Measurements from ENCODE around the gene DHX35.
A peak's percentile ranks its signal among the peaks of the same experiment; 100 is the strongest.
"Not testable (repeated sequence)": the region's sequence is repeated elsewhere in the genome, so short reads cannot be mapped to it uniquely, and the experiment has no call there.

Gene DHX35

DNA sequence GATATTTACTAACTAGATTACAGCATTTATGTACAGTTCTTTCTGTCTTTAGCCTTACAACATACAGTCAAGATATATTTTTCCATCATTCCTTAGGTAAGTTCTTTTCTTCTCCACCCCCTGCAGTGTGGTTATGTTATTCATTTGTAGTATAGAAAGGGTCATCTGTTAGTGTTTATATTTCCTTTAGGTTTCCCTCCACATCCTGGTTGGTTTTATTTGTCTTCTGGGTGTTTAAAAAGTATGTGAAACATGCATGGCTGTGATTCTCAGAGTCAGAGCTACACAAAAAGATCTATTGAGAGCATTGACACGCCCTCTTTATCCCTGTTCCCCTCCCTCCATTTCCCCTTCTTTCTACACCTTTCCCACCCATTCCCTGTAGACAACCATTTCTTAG, 20.1 kb downstream of the DHX35 start:
- Histone ChIP-seq H3K27me3 (ENCODE audit: control insufficient read depth, insufficient read depth, low read length) (no peaks in the 10 kb centered on the region), H3K4me1 (ENCODE audit: control insufficient read depth, insufficient read depth, low read length) (peaks cover 11% of the 10 kb centered on the region), H3K4me3 (ENCODE audit: low read length) (no peak overlapping the region), H3K9me3 (replicated peaks; ENCODE audit: low read length) (no peaks in the 10 kb centered on the region), H3K36me3 (ENCODE audit: insufficient read depth, low read length) (peaks cover 3% of the 10 kb centered on the region), H3K9ac (ENCODE audit: low read depth, low read length) (no peak overlapping the region), H3K4me2 (ENCODE audit: low read length) (no peak overlapping the region)

DNA sequence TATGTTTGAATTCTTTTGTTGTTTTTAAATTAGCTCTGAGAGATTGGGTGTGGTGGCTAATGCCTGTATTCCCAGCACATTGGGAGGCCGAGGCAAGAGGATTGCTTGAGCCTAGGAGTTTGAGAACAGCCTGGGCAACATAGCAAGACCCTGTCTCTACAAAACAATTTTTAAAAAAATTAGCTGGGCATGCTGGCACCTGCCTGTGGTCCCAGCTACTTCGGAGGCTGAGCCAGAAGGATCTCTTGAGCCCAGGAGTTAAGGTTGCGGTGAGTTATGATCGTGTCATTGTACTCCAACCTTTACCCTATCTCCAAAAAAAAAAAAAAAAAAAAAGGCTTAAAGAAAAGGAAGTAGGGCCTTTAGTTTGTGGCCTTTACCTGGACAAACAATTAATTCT, 22.9 kb downstream of the DHX35 start:
- Histone ChIP-seq H3K27me3 (ENCODE audit: control insufficient read depth, insufficient read depth, low read length) (no peaks in the 10 kb centered on the region), H3K9me3 (replicated peaks; ENCODE audit: low read length) (no peaks in the 10 kb centered on the region)

DNA sequence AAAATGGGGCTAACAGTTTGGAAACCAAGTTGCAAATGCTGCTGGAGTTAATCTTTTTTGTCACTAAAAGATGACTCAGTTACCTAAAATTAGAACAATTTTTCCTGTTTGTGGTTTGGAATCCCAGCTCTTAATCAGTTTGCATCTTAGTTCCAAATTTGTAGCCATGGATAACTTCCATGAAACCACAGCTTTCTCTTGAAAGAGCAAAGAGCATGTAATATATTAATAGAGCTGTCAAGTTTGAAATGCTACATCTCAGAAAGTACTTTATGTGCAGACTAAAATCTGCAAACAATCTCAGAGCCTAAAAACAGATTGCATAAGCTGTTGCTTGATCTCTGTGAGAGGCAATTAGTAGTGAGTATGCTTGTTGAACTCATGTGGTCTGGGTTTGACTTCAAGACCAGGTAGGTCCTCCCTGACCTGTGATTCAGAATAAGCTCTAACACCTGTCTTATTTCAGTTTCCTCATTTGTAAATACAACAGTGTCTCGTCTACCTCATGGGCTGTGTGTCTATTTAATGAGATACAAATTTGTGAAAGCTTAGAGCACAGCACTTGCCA, 23.5 kb downstream of the DHX35 start:
- Histone ChIP-seq H3K36me3 (ENCODE audit: insufficient read depth, low read length) (peaks cover 3% of the 10 kb centered on the region), H3K27me3 (ENCODE audit: control insufficient read depth, insufficient read depth, low read length) (no peaks in the 10 kb centered on the region), H3K9ac (ENCODE audit: low read depth, low read length) (no peak overlapping the region), H3K9me3 (replicated peaks; ENCODE audit: low read length) (no peaks in the 10 kb centered on the region), H3K4me2 (ENCODE audit: low read length) (peak overlapping the region; percentile 23), H3K4me1 (ENCODE audit: control insufficient read depth, insufficient read depth, low read length) (peaks cover 11% of the 10 kb centered on the region), H3K4me3 (ENCODE audit: low read length) (no peak overlapping the region)

More for the DNA sequence above, 22.9 kb downstream of the DHX35 start:
- H3K4me3 ChIP-seq (ENCODE audit: low read length) = no peak overlapping the region
- H3K36me3 ChIP-seq (ENCODE audit: insufficient read depth, low read length) = peaks cover 3% of the 10 kb centered on the region
- H3K9ac ChIP-seq (ENCODE audit: low read depth, low read length) = no peak overlapping the region
- H3K4me2 ChIP-seq (ENCODE audit: low read length) = peak overlapping the region; percentile 23
- peaks cover 11% of the 10 kb centered on the region for H3K4me1 ChIP-seq (ENCODE audit: control insufficient read depth, insufficient read depth, low read length)

DNA sequence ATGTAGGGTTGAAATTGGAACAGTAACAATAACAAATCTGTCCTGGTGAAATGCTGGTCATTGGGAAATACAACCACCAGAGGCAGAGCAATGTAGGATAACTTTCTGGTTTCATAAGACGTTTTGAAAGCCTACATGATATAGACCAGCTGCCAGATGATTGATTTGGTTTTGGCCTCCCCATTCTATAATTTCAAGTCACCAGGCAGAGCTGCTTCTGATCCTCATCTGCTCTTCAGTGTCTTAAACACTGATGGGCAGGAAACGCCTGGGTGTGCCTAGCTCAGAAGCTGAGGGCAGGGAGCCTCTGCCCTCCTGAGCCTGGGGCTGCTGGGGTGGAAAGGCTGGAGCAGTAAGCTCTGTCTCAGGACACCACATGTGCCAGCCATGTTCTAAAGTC, 24.5 kb downstream of the DHX35 start:
- no peak overlapping the region for H3K4me3 ChIP-seq (ENCODE audit: low read length)
- no peak overlapping the region for H3K9ac ChIP-seq (ENCODE audit: low read depth, low read length)
- H3K27me3 ChIP-seq (ENCODE audit: control insufficient read depth, insufficient read depth, low read length) = no peaks in the 10 kb centered on the region
- H3K4me2 ChIP-seq (ENCODE audit: low read length) = no peak overlapping the region
- peaks cover 11% of the 10 kb centered on the region for H3K4me1 ChIP-seq (ENCODE audit: control insufficient read depth, insufficient read depth, low read length)
- peaks cover 3% of the 10 kb centered on the region for H3K36me3 ChIP-seq (ENCODE audit: insufficient read depth, low read length)
- H3K9me3 ChIP-seq (replicated peaks; ENCODE audit: low read length) = no peaks in the 10 kb centered on the region

DNA sequence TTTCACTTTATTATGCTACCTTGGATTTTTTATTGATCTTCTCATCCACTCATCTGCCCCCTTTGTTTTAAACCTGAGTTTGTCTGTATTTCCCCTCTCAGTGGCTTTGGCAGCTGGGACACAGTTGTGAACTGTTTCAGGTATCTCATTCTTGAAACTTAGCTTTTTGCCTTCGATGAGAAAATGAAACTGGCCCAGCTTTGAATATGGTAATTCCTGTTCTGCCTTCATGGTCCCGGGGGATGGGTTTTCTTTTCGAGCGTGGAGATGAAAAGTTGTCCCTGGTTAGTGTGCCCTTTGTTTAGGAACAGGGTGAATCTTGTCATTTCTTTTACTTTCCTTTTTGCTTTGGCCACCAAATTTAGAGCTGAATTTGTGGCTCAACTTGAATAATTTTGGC, 25.6 kb downstream of the DHX35 start:
- Histone ChIP-seq H3K4me2 (ENCODE audit: low read length) (no peak overlapping the region), H3K4me1 (ENCODE audit: control insufficient read depth, insufficient read depth, low read length) (peaks cover 11% of the 10 kb centered on the region), H3K4me3 (ENCODE audit: low read length) (no peak overlapping the region), H3K36me3 (ENCODE audit: insufficient read depth, low read length) (peaks cover 3% of the 10 kb centered on the region), H3K9me3 (replicated peaks; ENCODE audit: low read length) (no peaks in the 10 kb centered on the region), H3K9ac (ENCODE audit: low read depth, low read length) (no peak overlapping the region), H3K27me3 (ENCODE audit: control insufficient read depth, insufficient read depth, low read length) (no peaks in the 10 kb centered on the region)

DNA sequence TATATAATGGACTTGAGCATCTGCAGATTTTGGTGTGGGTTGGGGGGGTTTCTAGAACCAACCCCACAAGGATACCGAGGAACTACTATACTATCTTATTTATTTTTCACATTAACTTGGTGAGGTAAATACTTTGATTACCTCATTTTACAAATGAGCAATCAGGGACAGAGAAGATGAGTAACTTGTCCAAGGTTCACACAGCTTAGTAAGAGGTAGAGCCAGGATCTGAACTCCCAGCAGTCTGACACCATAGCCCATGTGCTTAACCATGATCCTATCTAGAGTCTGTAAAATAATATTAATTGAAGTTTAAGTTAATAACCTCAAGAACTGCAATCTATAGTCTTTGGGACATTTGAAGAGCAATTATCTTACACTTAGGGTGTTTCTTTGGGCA, 28.6 kb downstream of the DHX35 start:
- no peak overlapping the region for H3K4me3 ChIP-seq (ENCODE audit: low read length)
- H3K4me1 ChIP-seq (ENCODE audit: control insufficient read depth, insufficient read depth, low read length) = peaks cover 3% of the 10 kb centered on the region
- no peaks in the 10 kb centered on the region for H3K27me3 ChIP-seq (ENCODE audit: control insufficient read depth, insufficient read depth, low read length)
- no peak overlapping the region for H3K4me2 ChIP-seq (ENCODE audit: low read length)
- no peak overlapping the region for H3K9ac ChIP-seq (ENCODE audit: low read depth, low read length)
- no peaks in the 10 kb centered on the region for H3K36me3 ChIP-seq (ENCODE audit: insufficient read depth, low read length)
- H3K9me3 ChIP-seq (replicated peaks; ENCODE audit: low read length) = no peaks in the 10 kb centered on the region

DNA sequence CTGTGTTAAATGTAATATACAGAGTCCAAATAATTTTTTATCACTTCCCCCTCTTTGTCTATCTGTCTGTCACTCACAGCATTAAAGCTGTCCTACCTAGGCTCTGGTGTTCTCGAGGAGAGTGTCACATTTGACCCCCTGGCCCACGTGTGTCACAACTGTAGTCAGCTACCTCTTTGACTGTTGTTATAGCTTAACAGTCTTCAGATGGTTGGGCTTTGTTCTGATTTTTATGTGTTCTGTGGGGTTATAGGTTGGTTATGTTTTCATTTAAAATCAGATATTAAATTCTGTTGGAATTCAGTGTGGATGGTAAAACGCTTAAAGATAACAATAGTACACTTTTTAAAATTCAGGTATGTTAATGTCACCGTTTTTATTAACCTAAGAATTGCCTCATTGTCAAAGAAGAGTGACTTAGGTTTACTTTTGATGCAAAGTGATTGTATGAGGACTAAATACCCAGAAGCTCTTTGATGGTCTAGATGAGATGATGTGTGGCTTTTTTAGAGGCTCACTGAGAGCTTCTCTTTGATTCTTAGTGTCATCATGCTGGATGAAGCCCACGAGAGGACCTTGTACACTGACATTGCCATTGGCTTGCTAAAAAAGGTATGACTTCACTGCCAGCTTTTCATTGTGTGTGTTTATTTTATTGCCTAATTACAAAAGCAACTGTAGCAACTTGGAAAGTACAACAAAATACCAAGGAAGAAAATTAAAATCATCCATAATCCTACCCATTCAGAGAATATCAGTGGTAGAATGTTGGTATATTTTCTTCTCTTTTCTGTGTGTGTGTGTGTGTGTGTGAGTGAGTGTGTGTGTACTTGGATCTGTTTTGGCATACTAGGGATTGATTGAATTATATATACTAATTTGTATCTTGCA, 29.9 kb downstream of the DHX35 start:
- H3K4me2 ChIP-seq (ENCODE audit: low read length) = no peak overlapping the region
- H3K36me3 ChIP-seq (ENCODE audit: insufficient read depth, low read length) = no peaks in the 10 kb centered on the region

DNA sequence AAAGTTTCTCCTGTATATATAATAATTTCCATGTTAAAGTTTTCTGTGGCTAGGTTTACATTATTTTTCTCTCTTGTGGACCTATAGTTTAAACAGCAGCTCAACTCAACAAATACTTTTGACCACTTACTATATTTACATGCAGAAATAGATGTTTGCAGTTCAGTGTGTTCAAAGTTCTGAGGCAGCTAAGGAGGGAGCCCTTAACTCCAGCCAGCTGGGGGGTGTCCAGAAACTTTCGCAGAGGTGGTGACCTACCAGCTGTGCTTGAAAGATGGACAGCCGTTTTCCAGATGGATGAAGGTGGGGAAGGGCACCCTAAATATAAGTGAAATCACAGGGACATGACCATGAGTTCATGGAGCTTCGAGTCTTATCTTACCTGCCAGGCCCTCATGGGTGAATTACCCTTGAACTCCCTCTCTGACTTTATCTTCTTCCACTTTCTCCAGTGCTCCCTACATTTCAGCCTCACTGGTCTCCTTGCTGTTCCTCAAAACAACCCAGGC, 33.4 kb downstream of the DHX35 start:
- Histone ChIP-seq H3K36me3 (ENCODE audit: insufficient read depth, low read length) (peaks cover 22% of the 10 kb centered on the region), H3K9me3 (replicated peaks; ENCODE audit: low read length) (no peaks in the 10 kb centered on the region), H3K4me1 (ENCODE audit: control insufficient read depth, insufficient read depth, low read length) (no peaks in the 10 kb centered on the region), H3K9ac (ENCODE audit: low read depth, low read length) (no peak overlapping the region), H3K27me3 (ENCODE audit: control insufficient read depth, insufficient read depth, low read length) (no peaks in the 10 kb centered on the region), H3K4me3 (ENCODE audit: low read length) (no peak overlapping the region), H3K4me2 (ENCODE audit: low read length) (no peak overlapping the region)

More for the DNA sequence above, 29.9 kb downstream of the DHX35 start:
- H3K4me1 ChIP-seq (ENCODE audit: control insufficient read depth, insufficient read depth, low read length) = no peaks in the 10 kb centered on the region
- no peaks in the 10 kb centered on the region for H3K9me3 ChIP-seq (replicated peaks; ENCODE audit: low read length)
- no peaks in the 10 kb centered on the region for H3K27me3 ChIP-seq (ENCODE audit: control insufficient read depth, insufficient read depth, low read length)
- H3K9ac ChIP-seq (ENCODE audit: low read depth, low read length) = no peak overlapping the region
- H3K4me3 ChIP-seq (ENCODE audit: low read length) = no peak overlapping the region

DNA sequence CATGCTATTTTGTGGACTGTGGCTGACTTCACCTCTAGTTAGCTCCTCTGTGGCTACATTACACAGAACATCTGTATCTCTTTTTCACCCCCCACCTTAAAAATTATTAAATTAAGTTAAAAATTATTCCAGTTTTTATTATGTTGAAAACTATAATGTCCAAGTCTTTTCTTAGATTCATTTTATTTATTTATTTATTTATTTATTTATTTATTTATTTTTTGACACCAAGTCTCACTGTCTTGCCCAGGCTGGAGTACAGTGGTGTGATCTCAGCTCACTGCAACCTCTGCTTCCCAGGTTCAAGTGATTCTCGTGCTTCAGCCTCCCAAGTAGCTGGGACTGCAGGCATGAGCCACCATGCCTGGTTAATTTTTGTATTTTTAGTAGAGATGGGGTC, 34.7 kb downstream of the DHX35 start:
- H3K9me3 ChIP-seq (replicated peaks; ENCODE audit: low read length); H3K4me1 ChIP-seq (ENCODE audit: control insufficient read depth, insufficient read depth, low read length); H3K9ac ChIP-seq (ENCODE audit: low read depth, low read length); H3K4me2 ChIP-seq (ENCODE audit: low read length); H3K4me3 ChIP-seq (ENCODE audit: low read length); H3K27me3 ChIP-seq (ENCODE audit: control insufficient read depth, insufficient read depth, low read length): not testable (repeated sequence)
- peaks cover 31% of the 10 kb centered on the region for H3K36me3 ChIP-seq (ENCODE audit: insufficient read depth, low read length)

DNA sequence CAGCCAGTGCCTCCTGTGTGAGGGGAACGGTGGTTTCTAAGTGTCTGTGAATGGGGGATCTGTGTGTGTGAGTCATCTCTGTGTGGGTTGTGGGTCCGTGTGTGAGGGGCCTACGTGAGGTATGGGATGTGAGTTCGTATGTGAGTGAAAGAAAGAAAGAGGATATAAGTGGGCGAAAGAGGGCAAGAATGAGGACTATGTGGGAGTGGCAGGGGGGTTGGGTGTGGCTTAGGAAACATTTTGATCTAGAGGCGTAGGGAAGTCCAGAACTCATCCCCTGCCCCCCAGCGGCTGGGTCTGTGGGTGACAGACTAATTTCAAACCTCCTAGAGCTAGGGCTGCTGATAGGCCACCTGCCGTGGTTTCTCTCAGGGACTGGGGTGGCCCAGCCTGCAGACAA, 35.5 kb downstream of the DHX35 start:
- Histone ChIP-seq H3K27me3 (ENCODE audit: control insufficient read depth, insufficient read depth, low read length) (no peaks in the 10 kb centered on the region), H3K4me2 (ENCODE audit: low read length) (no peak overlapping the region), H3K4me3 (ENCODE audit: low read length) (no peak overlapping the region), H3K36me3 (ENCODE audit: insufficient read depth, low read length) (peaks cover 37% of the 10 kb centered on the region), H3K9ac (ENCODE audit: low read depth, low read length) (no peak overlapping the region), H3K9me3 (replicated peaks; ENCODE audit: low read length) (no peaks in the 10 kb centered on the region), H3K4me1 (ENCODE audit: control insufficient read depth, insufficient read depth, low read length) (no peaks in the 10 kb centered on the region)

DNA sequence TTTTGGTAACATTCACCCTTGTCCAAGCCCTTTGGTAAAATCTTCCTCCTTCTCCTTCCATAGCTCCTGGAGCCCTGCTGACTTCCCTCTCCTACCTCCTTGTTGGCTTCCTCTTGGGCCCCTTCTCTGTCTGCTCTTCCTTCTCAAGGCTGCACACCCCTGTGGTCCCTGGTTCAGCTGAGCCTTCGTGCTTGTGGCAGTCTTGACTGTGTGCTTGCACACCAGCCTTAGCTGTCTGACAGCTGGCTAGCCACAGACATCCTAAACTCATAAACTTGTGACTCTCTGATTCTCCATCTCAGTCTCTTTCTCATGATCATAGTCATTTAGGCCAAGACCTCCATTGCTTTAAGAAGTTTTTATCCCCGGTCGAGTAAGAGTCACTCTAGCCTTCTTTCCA, 37.1 kb downstream of the DHX35 start:
- no peak overlapping the region for H3K4me3 ChIP-seq (ENCODE audit: low read length)
- H3K4me2 ChIP-seq (ENCODE audit: low read length) = no peak overlapping the region
- H3K9me3 ChIP-seq (replicated peaks; ENCODE audit: low read length) = no peaks in the 10 kb centered on the region
- H3K4me1 ChIP-seq (ENCODE audit: control insufficient read depth, insufficient read depth, low read length) = no peaks in the 10 kb centered on the region
- H3K36me3 ChIP-seq (ENCODE audit: insufficient read depth, low read length) = peaks cover 48% of the 10 kb centered on the region
- no peaks in the 10 kb centered on the region for H3K27me3 ChIP-seq (ENCODE audit: control insufficient read depth, insufficient read depth, low read length)
- H3K9ac ChIP-seq (ENCODE audit: low read depth, low read length) = no peak overlapping the region
